Activated CD8-positive, alpha-beta T cell treated with anti-CD3 and anti-CD28 coated beads, Interleukin-2, amount 10 ng/mL, durations not matched to agents 7 days and 5 days (primary cell): Measurements from ENCODE around the gene ZDHHC13. TPM values are rescaled to one million over a fixed set of nuclear protein-coding genes. Genes with fewer than 3 reads are reported as not detected.

Source experiments
- ATAC-seq: fragments of 150-1000 bp; cut with Tn5 transposase; one replicate; pipeline ENCODE4 v1.10.0; 2021; ENCODE audit warnings: moderate library complexity
- CTCF ChIA-PET: fragments of 350-600 bp; sonication (Branson Sonifier 250); formaldehyde crosslinking; loops from one replicate; lab custom pipeline; 2021; ENCODE audit warnings: antibody characterized with exemption; lab: Charles Lee
- POLR2A ChIA-PET: fragments of 350-600 bp; sonication (Branson Sonifier 250); formaldehyde crosslinking; loops from one replicate; lab custom pipeline; 2021; ENCODE audit warnings: antibody characterized with exemption; lab: Charles Lee
- DNase-seq: peaks from one replicate; pipeline ENCODE4 v3.0.0-alpha.2; 2020
- H3K27ac Mint-ChIP-seq: one replicate; pipeline ENCODE4 v1.8.0; 2021; ENCODE audit warnings: mild to moderate bottlenecking, mixed read lengths
- H3K27me3 Mint-ChIP-seq: one replicate; pipeline ENCODE4 v1.8.0; 2021; ENCODE audit warnings: low read depth, mixed read lengths
- H3K36me3 Mint-ChIP-seq: one replicate; pipeline ENCODE4 v1.8.0; 2021; ENCODE audit warnings: low read depth, mixed read lengths
- H3K4me1 Mint-ChIP-seq: one replicate; pipeline ENCODE4 v1.8.0; 2021; ENCODE audit warnings: low read depth, mixed read lengths
- H3K4me3 Mint-ChIP-seq: one replicate; pipeline ENCODE4 v1.8.0; 2021; ENCODE audit warnings: mild to moderate bottlenecking, mixed read lengths
- H3K9me3 Mint-ChIP-seq: one replicate; pipeline ENCODE4 v1.8.0; 2022; ENCODE audit warnings: mixed read lengths; ENCODE audit not compliant: insufficient read depth
- total RNA-seq, 2 experiments: library from RNA; stranded (reverse); gene quantifications; one replicate each; pipeline ENCODE4 v1.2.3, GENCODE V29; 2021

The ZDHHC13 gene
- total RNA-seq, 2 experiments from 2014 or later, result 23.9 to 25.7 TPM

DNA sequence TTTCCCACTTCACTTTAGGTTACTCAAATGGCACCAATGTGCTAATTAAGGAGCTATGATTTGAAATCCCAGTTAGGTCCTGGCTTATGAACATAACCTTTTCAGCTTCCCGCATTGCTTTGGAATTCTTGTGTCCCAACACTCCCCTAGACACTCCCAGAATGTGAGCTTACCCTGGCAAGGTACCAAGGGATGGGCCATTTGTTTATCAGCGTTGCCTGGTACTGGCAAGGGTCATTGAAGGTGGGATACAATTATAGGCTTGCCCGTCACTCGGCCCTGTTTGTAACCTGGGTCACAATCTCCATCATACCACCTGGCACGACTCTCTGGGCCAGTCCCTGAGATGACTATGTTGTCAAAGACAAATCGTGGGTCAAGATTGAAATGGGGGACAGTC, 79.5 kb downstream of the ZDHHC13 start:
- CTCF ChIA-PET, result no interaction called here
- Mint-ChIP-seq H3K36me3 (no peaks in the 10 kb centered on the region), H3K27ac (no peak overlapping the region), H3K4me3 (no peak overlapping the region), H3K9me3 (no peaks in the 10 kb centered on the region), H3K27me3 (peaks cover 6% of the 10 kb centered on the region), H3K4me1 (no peaks in the 10 kb centered on the region)
- no peak for ATAC-seq
- DNase-seq, result no peak
- POLR2A ChIA-PET, result no interaction called here

GRCh38 chr11:19199048-19199447, 82.1 kb downstream of the ZDHHC13 start:
- H3K9me3 Mint-ChIP-seq, result no peaks in the 10 kb centered on the region
- CTCF ChIA-PET, result interaction anchor here (1.3 kb wide), 1 partner anchor 128 kb away, joined by 3 read pairs; no protein-coding TSS in a partner anchor
- no peak overlapping the region for H3K27ac Mint-ChIP-seq
- DNase-seq, result no peak
- H3K4me1 Mint-ChIP-seq, result peaks cover 4% of the 10 kb centered on the region
- H3K27me3 Mint-ChIP-seq, result peaks cover 9% of the 10 kb centered on the region
- H3K36me3 Mint-ChIP-seq, result no peaks in the 10 kb centered on the region
- POLR2A ChIA-PET, result no interaction called here
- no peak overlapping the region for H3K4me3 Mint-ChIP-seq
- no peak for ATAC-seq

GRCh38 chr11:19199771-19200170, 82.8 kb downstream of the ZDHHC13 start:
- Mint-ChIP-seq H3K27ac (no peak overlapping the region), H3K27me3 (peaks cover 9% of the 10 kb centered on the region), H3K4me1 (peaks cover 4% of the 10 kb centered on the region), H3K4me3 (no peak overlapping the region), H3K36me3 (no peaks in the 10 kb centered on the region), H3K9me3 (no peaks in the 10 kb centered on the region)
- ATAC-seq (no peak), DNase-seq (no peak)
- ChIA-PET CTCF (no interaction called here), POLR2A (no interaction called here)

GRCh38 chr11:19200410-19201201, 83.6 kb downstream of the ZDHHC13 start:
- Mint-ChIP-seq H3K27ac (no peak overlapping the region), H3K36me3 (no peaks in the 10 kb centered on the region), H3K9me3 (no peaks in the 10 kb centered on the region), H3K27me3 (peaks cover 9% of the 10 kb centered on the region), H3K4me3 (no peak overlapping the region), H3K4me1 (peaks cover 4% of the 10 kb centered on the region)
- ChIA-PET POLR2A (no interaction called here), CTCF (no interaction called here)
- ATAC-seq (no peak), DNase-seq (no peak)

DNA sequence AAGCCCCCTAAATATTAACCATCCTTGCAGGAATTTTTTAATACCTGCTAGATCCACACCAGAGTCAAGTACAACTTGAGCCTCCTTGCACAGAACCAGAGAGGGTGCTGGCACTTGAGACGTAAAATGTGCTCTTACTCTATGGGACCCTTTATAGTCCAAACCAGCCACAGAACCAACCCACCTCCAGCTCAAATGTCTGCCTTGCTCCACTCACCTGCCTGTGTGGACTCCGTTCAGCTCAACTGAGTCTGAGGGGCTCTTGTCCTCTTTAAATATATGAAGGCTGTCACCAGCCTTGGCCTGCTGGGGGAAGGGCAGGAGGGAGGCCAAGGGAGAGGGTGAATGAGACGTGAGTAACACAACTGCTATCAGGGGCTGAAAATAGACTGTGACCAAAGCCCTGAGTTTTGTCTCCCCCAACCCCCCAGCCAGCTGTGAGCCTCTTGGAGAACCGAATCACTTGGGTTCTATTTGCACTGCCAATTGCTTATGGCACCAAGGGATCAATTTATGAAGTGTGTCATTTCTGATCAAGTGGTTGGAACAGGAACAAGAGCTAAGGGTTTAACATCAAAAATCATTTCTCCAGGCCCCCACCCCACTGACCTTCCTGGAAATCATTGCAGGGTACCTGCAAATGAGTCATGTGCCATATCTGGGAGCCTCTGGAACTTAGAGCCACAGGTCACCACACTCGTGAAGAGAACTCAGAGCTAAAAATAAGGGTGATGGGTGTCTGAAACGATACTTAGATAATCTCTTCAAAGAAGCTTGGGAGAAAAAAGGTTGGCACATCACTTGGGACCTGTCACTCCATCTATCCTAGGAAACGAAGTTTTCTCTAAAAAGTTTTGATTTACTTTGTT, 85.0 kb downstream of the ZDHHC13 start, which contains the start of gene CSRP3:
Gene CSRP3 (minus strand): TSS at position 247 of the 869 bp plus-strand sequence. CDS start 9,535 bp downstream, outside the sequence.
- Mint-ChIP-seq H3K4me3 (no peak within 1 kb of the TSS), H3K9me3 (no peaks in the 10 kb centered on the region), H3K36me3 (no peaks in the 10 kb centered on the region), H3K4me1 (peaks cover 4% of the 10 kb centered on the region), H3K27ac (no peak within 1 kb of the TSS), H3K27me3 (peaks cover 9% of the 10 kb centered on the region)
- CTCF ChIA-PET, result no interaction called here
- POLR2A ChIA-PET, result no interaction called here
- ATAC-seq (no peak), DNase-seq (no peak)

GRCh38 chr11:19204836-19205235, 87.9 kb downstream of the ZDHHC13 start:
- no peaks in the 10 kb centered on the region for H3K36me3 Mint-ChIP-seq
- peaks cover 4% of the 10 kb centered on the region for H3K4me1 Mint-ChIP-seq
- ATAC-seq (no peak), DNase-seq (no peak)
- POLR2A ChIA-PET, result no interaction called here
- H3K9me3 Mint-ChIP-seq, result no peaks in the 10 kb centered on the region
- H3K27ac Mint-ChIP-seq, result no peak overlapping the region
- H3K4me3 Mint-ChIP-seq, result no peak overlapping the region
- peaks cover 21% of the 10 kb centered on the region for H3K27me3 Mint-ChIP-seq
- CTCF ChIA-PET, result no interaction called here

GRCh38 chr11:19208181-19208580, 91.2 kb downstream of the ZDHHC13 start:
- ChIA-PET CTCF (no interaction called here), POLR2A (interaction anchor here (1.2 kb wide), 1 partner anchor 36 kb away, joined by 3 read pairs; no protein-coding TSS in a partner anchor)
- H3K9me3 Mint-ChIP-seq, result no peaks in the 10 kb centered on the region
- no peak overlapping the region for H3K27ac Mint-ChIP-seq
- peaks cover 4% of the 10 kb centered on the region for H3K4me1 Mint-ChIP-seq
- no peak for ATAC-seq
- peaks cover 19% of the 10 kb centered on the region for H3K27me3 Mint-ChIP-seq
- DNase-seq, result no peak
- H3K4me3 Mint-ChIP-seq, result no peak overlapping the region
- no peaks in the 10 kb centered on the region for H3K36me3 Mint-ChIP-seq

DNA sequence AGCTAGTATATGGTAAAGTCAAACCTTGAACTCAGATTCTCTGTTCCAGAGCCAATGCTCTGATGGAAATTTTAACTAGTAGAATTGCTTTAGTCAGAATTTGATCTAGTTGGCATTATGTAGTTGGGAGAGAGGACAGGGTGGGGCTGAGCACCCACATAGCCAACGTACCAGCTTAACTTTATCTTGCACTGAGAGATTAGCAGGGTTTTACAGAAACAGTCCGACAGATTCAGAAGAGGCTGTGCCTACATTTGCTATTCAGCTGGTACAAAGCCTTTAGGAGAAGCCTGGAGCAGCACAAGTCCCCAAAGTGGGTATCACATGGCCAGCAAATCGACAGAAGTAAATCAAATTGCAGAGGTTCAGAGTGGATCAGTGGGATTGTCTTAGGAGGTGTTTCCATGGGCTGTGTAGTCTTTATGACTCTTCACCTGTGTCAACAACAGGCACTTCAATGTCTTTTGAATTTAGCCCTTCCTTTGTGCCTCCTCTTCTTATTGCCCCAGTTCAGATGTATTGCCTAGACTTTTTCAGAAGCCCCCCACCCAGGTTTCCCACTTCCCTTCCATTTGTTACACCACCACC, 92.1 kb downstream of the ZDHHC13 start:
- no peaks in the 10 kb centered on the region for H3K4me1 Mint-ChIP-seq
- DNase-seq (no peak), ATAC-seq (no peak)
- no peaks in the 10 kb centered on the region for H3K9me3 Mint-ChIP-seq
- H3K27ac Mint-ChIP-seq, result no peak overlapping the region
- POLR2A ChIA-PET, result no interaction called here
- CTCF ChIA-PET, result no interaction called here
- no peak overlapping the region for H3K4me3 Mint-ChIP-seq
- no peaks in the 10 kb centered on the region for H3K36me3 Mint-ChIP-seq
- peaks cover 26% of the 10 kb centered on the region for H3K27me3 Mint-ChIP-seq

DNA sequence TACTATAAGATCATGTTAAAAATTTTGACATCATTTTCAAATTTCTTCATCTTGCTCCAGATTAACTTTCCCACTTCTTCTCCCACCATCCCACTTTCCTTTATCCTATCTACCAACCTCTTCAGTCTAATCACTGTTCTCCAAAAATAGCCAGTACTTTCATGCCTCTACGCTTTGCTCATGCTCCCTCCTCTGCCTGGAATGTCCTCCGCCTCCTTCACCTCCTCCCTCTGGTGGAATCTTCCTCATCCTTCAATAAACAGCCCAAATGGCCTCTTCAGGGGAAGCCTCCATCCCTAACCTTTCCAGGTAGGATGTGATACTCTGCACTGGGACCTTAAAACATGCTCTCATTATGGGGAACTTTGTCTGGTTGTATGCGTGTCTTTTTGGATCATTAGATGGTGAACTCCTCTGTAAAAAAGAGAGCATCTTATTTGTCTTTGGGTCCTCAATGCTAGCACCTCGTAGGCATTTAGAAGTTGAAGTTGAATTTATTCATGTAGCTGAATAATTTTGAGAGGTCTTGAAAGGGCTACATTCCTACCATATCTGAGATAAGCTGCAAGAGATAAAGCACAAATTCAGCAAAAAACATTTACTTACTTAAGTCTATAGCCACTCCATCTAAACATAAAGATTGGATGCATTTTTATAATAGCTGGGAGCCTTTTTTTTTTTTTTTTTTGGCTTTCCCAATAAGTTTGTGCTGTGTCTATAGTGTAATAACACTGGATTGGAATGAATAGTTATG, 92.8 kb downstream of the ZDHHC13 start:
- Mint-ChIP-seq H3K4me1 (no peaks in the 10 kb centered on the region), H3K27ac (no peak overlapping the region)
- POLR2A ChIA-PET, result no interaction called here

GRCh38 chr11:19216021-19216420, 99.1 kb downstream of the ZDHHC13 start:
- Mint-ChIP-seq H3K27me3 (peaks cover 20% of the 10 kb centered on the region), H3K4me1 (no peaks in the 10 kb centered on the region), H3K4me3 (no peak overlapping the region), H3K9me3 (no peaks in the 10 kb centered on the region), H3K36me3 (no peaks in the 10 kb centered on the region), H3K27ac (no peak overlapping the region)
- ChIA-PET CTCF (no interaction called here), POLR2A (no interaction called here)
- ATAC-seq (no peak), DNase-seq (no peak)

More for the DNA sequence above, 92.8 kb downstream of the ZDHHC13 start:
- Mint-ChIP-seq H3K4me3 (no peak overlapping the region), H3K36me3 (no peaks in the 10 kb centered on the region), H3K9me3 (no peaks in the 10 kb centered on the region), H3K27me3 (peaks cover 31% of the 10 kb centered on the region)
- DNase-seq, result no peak
- no peak for ATAC-seq
- CTCF ChIA-PET, result no interaction called here

GRCh38 chr11:19216709-19217374, 99.9 kb downstream of the ZDHHC13 start:
- DNase-seq, result no peak
- Mint-ChIP-seq H3K9me3 (no peaks in the 10 kb centered on the region), H3K4me1 (no peaks in the 10 kb centered on the region), H3K27ac (no peak overlapping the region), H3K27me3 (peaks cover 20% of the 10 kb centered on the region), H3K4me3 (no peak overlapping the region), H3K36me3 (no peaks in the 10 kb centered on the region)
- ChIA-PET POLR2A (no interaction called here), CTCF (no interaction called here)
- no peak for ATAC-seq
